Stimulated activated CD8-positive, alpha-beta memory T cell treated with anti-CD3 and anti-CD28 coated beads, Interleukin-15, amount 100 ng/mL, for 1 hour (primary cell): ENCODE data around the gene GLUL.

Experiments used
- DNase-seq: peaks from one replicate; pipeline ENCODE4 v3.0.0-alpha.2; 2020; ENCODE audit warnings: low read depth

GLUL gene

GRCh38 chr1:182391362-182392049 is at the start of gene GLUL:
TSS of gene GLUL (minus strand) at chr1:182391790. CDS start at chr1:182388737, 3,053 bp downstream.
- DNase-seq: peak; percentile 11

GRCh38 chr1:182438326-182438725 is 46.7 kb upstream of the GLUL start:
- no peak for DNase-seq

DNA sequence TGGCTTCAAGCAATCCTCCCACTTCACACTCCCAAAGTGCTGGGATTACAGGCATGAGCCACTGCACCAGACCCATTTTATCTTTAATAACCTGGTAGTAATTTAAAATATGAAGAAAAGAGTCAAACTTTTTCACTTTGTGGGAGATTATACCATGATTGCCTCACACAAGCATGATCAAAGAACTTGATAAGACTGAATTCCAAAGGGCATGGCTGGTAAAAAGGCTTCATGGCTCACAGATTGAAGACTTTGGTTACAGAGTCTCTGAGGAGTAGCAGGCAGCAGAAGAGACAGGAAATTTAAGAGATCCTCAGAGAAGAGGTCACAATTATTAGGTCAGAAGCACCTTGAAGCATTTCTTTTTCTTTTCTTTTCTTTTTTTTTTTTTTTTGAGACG is 42.0 kb upstream of the GLUL start:
- no peak for DNase-seq

GRCh38 chr1:182431278-182431677 is 39.7 kb upstream of the GLUL start:
- no peak for DNase-seq

DNA sequence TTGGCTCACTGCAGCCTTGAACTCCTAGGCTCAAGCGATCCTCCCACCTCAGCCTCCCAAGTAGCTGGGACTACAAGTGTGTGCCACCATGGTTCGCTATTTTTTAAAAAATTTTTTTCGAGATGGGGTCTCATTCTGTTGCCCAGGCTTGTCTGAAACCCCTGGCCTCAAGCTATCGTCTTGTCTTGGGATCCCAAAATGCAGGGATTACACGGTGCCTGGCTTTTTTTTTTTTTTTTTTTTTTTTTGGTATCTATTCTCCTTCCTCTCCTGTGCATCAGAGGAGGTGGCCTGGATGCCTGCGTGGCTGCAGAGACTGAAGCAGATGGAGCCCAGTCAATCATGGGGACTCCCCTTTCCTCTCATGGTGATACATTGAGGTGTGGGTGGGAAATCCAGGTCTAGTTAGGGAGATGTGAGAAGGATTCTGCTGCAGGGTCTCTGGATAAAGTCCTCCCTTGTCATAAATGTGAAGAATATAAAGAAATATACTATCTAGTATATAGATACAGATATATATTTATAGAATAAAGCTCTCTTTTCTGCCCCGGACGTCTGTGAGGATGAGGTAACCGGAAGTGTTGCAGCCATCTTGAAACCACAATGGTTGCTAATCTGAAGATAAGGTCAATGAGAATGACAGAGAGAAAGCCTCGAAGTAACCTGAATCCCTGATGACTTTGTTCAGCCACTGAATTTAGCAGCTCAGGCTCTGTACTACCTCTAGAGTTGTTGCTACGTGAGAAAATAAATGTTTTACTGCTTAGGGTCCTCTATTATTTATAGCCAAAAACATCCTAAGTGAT is 38.9 kb upstream of the GLUL start:
- no peak for DNase-seq

DNA sequence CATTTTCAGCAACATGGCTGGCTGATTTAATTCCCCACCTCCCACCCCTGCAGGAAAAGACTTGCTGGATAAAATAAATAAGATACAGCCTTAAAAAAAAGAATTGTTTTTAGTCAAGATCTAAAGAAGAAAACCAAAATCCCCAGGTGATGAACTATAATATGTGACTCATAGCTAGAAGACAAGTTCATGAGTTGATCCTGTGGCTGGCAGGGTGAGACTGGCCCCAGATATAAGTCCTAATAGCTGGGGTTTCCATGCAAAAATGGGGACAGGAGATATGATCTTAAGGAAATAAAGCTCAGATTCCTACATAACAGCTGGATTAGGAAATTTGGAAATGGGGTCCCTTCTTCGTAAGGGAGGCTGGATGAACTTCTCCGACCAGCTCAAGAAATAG is 36.5 kb upstream of the GLUL start:
- no peak for DNase-seq

GRCh38 chr1:182426442-182427430 is 35.1 kb upstream of the GLUL start:
- no peak for DNase-seq

- no peak for DNase-seq
Observed at GRCh38 chr1:182415789-182416188, 24.2 kb upstream of the GLUL start.

DNA sequence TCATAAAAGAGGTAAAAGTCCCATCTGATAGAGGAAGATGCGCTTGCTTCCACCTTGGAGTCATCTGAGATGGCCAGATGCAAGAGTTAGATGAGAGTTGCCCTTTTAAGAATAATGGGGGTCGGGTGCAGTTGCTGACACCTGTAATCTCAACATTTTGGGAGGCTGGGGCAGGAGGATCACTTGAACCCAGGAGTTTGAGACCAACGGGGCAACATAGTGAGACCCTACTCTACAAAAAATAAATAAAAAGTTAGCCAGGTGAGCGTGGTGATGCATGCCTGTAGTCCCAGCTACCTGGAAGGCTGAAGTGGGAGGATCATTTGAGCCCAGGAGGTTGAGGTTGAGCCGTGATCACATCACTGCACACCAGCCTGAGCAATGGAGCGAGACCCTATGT is 22.4 kb upstream of the GLUL start:
- no peak for DNase-seq

DNA sequence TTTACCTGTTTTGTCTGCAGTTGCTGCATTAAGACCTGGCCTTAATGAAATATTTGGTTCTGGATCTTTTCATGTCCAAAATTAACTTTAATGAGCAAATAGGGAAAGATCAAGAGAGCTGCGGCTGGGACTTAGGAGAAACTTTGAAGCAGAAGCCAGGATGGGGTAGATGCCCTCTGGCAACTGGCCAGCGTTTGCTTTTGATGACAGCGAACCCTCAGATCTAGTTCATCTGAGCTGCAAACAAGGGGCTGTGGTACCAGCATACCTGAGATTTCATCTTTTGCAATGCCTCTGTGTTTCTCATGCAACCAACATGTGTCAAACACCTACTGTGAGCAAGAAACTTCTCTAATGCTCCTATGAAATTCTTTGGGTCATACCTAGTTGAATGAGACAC is 21.9 kb upstream of the GLUL start:
- no peak for DNase-seq

DNA sequence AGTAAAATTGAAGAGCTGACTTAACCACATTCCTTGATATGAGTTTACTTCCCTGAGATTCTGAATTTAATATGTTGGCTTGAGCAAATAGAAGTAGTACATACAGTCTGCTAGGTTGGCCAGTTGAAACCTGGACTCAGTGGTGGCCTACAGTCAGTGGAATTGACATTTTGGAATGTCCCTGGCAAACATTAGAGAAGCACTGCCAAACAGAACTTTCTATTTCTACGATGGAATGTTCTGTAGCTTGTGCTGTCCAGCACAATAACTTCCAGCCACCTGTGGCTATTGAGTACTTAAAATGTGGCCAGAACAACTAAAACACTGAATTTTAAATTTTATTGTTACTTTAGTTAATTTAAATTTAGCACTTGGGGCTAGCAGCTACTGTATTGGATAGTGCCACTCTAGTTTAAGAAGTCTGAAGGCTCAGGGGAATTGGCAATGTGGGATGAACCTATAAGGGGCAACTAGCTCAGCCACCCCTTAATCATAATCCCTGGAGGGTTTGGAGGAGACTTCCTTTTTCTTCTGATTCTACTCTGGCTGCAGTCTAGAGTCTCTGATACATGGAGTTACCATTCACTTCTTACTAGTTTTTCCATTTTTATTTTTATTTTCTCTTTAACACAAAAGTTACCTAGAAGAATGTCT is 19.2 kb upstream of the GLUL start:
- DNase-seq: no peak

GRCh38 chr1:182410138-182410537 is 18.5 kb upstream of the GLUL start:
- DNase-seq: no peak

DNA sequence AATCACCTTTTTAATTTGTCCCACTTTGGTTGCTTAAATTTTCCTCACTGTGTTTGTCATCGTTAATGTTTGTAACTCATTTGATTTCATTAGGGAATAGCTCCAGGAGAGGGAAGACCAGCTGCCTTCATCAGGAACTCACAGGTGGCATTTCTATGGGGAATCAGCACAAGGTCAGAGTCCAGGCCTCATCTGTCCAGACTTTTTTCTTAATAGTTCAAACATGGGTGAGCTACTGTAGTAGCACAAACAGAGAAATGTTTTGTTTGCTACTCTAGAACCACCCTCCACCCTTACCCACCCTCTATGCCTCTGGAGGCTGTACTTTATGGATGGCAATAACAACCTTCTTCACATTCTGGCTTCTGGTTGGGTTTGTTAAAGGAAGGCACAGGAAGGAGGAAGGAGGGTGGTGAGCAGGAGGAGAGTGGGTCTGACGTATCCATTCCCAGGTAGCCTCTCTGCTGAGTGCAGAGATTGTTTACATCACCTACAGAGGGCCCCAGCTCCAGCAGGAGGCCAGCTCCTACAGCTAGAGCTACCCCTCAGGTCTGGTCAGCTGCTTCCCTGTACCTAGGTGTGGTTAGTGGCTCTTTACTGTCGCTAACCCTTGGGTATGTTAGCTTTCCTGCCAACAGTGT is 17.0 kb upstream of the GLUL start:
- no peak for DNase-seq

DNA sequence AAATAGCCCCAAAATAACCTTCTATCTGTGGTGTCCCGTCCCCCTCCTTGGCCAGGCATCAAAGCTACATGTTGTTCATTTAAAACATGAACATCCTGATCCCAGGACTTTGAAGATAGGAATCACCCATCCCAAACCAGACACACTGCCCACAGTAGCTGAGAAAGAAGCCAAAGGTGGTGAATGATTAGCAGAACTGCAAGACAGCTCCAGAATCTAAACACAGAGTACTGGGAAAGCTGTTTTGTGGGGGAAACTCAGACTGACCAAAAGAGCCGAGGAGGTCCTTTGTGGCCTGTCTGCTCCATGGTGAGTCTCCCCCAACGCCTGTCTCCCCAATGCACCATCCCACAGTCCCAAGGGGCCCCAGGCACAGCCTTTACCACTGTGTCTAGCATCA is 16.1 kb upstream of the GLUL start:
- no peak for DNase-seq

DNA sequence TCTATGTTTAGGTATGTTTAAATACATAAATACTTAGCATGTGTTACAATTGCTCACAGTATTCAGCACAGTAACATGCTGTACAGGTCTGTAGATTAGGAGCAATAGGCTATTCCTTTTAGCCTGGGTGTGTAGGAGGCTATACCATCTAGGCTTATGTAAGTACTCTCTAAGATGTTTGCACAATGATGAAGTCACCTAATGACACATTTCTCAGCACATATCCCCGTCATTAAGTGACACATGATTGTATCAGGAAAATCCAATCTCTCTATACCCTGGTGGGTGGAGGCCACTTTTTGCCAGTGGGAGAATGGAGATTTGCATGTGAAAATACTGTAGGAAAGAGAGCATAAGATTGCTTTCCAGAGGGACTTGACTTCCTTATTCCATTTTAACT is 14.4 kb upstream of the GLUL start:
- DNase-seq: no peak

- no peak for DNase-seq
Observed at GRCh38 chr1:182405578-182405977, 14.0 kb upstream of the GLUL start.

DNA sequence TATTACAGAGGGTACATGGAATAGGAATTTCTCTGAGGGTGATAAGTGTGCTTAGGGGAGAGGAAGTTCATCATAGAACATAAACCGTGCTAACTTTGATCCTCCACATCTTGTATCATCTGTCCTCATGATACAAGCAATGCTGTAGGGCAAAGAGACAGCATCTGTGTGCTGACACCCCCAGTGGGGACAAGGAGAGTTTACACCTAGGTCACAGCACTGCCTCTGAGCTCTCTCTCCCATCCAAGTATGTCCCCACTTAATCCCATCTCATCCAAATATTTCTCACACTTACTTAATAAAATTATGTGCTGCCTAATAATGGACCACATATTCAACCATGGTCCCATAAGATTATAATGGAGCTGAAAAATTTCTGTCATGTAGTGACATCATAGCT is 13.2 kb upstream of the GLUL start:
- DNase-seq: no peak

- DNase-seq: no peak
Observed at GRCh38 chr1:182400567-182400966, 9.0 kb upstream of the GLUL start, which contains the start of gene TEDDM1. TSS of gene TEDDM1 (minus strand) at chr1:182400667. CDS start at chr1:182400485, 182 bp downstream.

- DNase-seq: no peak
Observed at GRCh38 chr1:182397653-182398393, 6.2 kb upstream of the GLUL start.

DNA sequence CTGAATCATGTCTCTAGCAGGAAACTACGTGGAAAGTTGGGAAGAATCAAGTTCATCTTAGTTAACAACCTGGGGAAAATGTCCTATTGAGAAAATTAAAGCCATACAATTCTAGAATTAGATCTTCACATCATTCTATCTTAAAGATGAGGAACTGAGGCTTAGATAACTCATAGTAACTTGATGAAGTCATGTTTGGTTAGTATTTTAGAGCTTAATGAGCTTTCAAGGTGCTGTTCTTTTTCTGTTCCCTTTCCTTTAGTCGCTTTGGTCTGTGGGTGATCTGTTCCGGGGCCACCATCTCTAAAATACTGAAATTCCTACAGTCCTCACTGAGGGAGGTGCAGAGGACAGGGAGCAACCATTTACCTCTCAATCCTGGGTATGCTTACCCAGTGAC is 4.3 kb upstream of the GLUL start:
- no peak for DNase-seq
